ENCODE results near the gene SDF2L1. TPM values are rescaled to one million over a fixed set of nuclear protein-coding genes. Genes with fewer than 3 reads are reported as not detected.

SDF2L1 gene
- total and polyA plus RNA-seq, 9 of the 15 experiments (the other 6 are each of a cell fraction or from before 2014, with no cell fraction given) = 15.1 to 989 (median 124) TPM

- TF ChIP-seq CHD7 (IDR thresholded peaks at IDR 0.05; ENCODE audit: low read depth, low read length) = peak; percentile 72
- TF ChIP-seq SAP30 (IDR thresholded peaks at IDR 0.05; ENCODE audit: borderline replicate concordance, insufficient read depth, low read depth, low read length, poor library complexity, severe bottlenecking) = peak; percentile 97
- TF ChIP-seq CEBPZ (IDR thresholded peaks at IDR 0.05; ENCODE audit: borderline replicate concordance, low read depth, low read length) = peak; percentile 96
- TF ChIP-seq PHF8 (IDR thresholded peaks at IDR 0.05; ENCODE audit: borderline replicate concordance, low read length) = peak; percentile 98
- no peak for TF ChIP-seq SLC30A9 (CRISPR knock-in tag; IDR thresholded peaks at IDR 0.05)
- TF ChIP-seq RBBP5 (IDR thresholded peaks at IDR 0.05; ENCODE audit: borderline replicate concordance, insufficient read depth, low read length, poor library complexity, severe bottlenecking) = peak; percentile 99
- peak; percentile 82 for TF ChIP-seq JUN (IDR thresholded peaks at IDR 0.05; ENCODE audit: borderline replicate concordance, low read depth, low read length)
- TF ChIP-seq JUN (CRISPR knock-in tag; IDR thresholded peaks at IDR 0.05; ENCODE audit: borderline replicate concordance) = no peak
- TF ChIP-seq SREBF1 (IDR thresholded peaks at IDR 0.05; ENCODE audit: borderline replicate concordance, low read depth, low read length) = peak; percentile 14; the same call in 1 of the 2 replicates
- TF ChIP-seq HDAC6 (IDR thresholded peaks at IDR 0.05; ENCODE audit: low read depth, low read length) = peak; percentile 94
- TF ChIP-seq ELF2 (CRISPR knock-in tag; IDR thresholded peaks at IDR 0.05) = no peak
These were observed at the start of gene SDF2L1 (continued) for GRCh38 chr22:21641789-21642583.
